HepG2 (cell line): ENCODE data around the gene PALM3. TPM values are rescaled to one million over a fixed set of nuclear protein-coding genes. Genes with fewer than 3 reads are reported as not detected.

Experiments
- ATF6 ChIP-seq: sonication (generic); formaldehyde crosslinking; conservative IDR thresholded peaks from 2 replicates; pipeline ENCODE4 v1.4.0; 2020; ENCODE audit warnings: missing genetic modification reagents
- CERS6 ChIP-seq: sonication (generic); formaldehyde crosslinking; IDR thresholded peaks from 2 replicates; pipeline ENCODE4 v1.5.0; 2020; ENCODE audit warnings: missing genetic modification reagents
- HDAC1 ChIP-seq: sonication (generic); formaldehyde crosslinking; IDR thresholded peaks from 2 replicates; pipeline ENCODE4 v1.5.1; 2020; ENCODE audit warnings: mild to moderate bottlenecking, missing genetic modification reagents
- KLF12 ChIP-seq: sonication (generic); formaldehyde crosslinking; IDR thresholded peaks from 2 replicates; pipeline ENCODE4 v1.4.0; 2020; ENCODE audit warnings: missing genetic modification reagents, borderline replicate concordance
- NFKB2 ChIP-seq: sonication (generic); formaldehyde crosslinking; IDR thresholded peaks from 2 replicates; pipeline ENCODE4 v1.4.0; 2020; ENCODE audit warnings: missing genetic modification reagents, borderline replicate concordance
- NR2F6 ChIP-seq, 2 experiments: IDR thresholded peaks; 2 replicates each; pipeline ENCODE4 v1.6.1; 2016; ENCODE audit warnings: antibody characterized with exemption in 1 of 2, mild to moderate bottlenecking in 1 of 2
- POLR2AphosphoS5 ChIP-seq: IDR thresholded peaks from 2 replicates; pipeline ENCODE4 v1.6.1; 2012; ENCODE audit warnings: low read depth, low read length
- RERE ChIP-seq: IDR thresholded peaks from 2 replicates; pipeline ENCODE4 v1.6.1; 2016; ENCODE audit warnings: low read depth, missing genetic modification reagents, missing compliant biosample characterization
- RXRA ChIP-seq: sonication (generic); formaldehyde crosslinking; IDR thresholded peaks from 2 replicates; pipeline ENCODE4 v1.5.1; 2020; ENCODE audit warnings: missing genetic modification reagents
- TFDP1 ChIP-seq: IDR thresholded peaks from 2 replicates; pipeline ENCODE4 v1.6.1; 2016; ENCODE audit warnings: missing compliant biosample characterization, missing genetic modification reagents, borderline replicate concordance
- ZFP36L1 ChIP-seq: sonication (generic); formaldehyde crosslinking; IDR thresholded peaks from 2 replicates; pipeline ENCODE4 v1.8.0; 2022; ENCODE audit warnings: mild to moderate bottlenecking, missing genetic modification reagents, moderate library complexity
- ZFP91 ChIP-seq: sonication (generic); formaldehyde crosslinking; IDR thresholded peaks from 2 replicates; pipeline ENCODE4 v1.9.0; 2022; ENCODE audit warnings: missing genetic modification reagents, mild to moderate bottlenecking, borderline replicate concordance
- ZNF281 ChIP-seq: sonication (generic); formaldehyde crosslinking; IDR thresholded peaks from 2 replicates; pipeline ENCODE4 v1.4.0; 2020; ENCODE audit warnings: missing genetic modification reagents, borderline replicate concordance
- polyA plus RNA-seq, 8 experiments: library from polyadenylated mRNA; depleted of rRNA in 3 of 8; stranded (reverse) in 7 of 8; unstranded in 1 of 8; fragments of >200 nt; fragmentation: Illumina TruSeq in 4 of 8; extraction: Trizol in 4 of 8; gene quantifications; 2 replicates each; pipeline versions ENCODE4 v1.2.1 to v1.2.3, GENCODE V29; 2011 to 2016; ENCODE audit warnings: low read depth in 4 of 8, missing spikeins in 1 of 8, mixed read lengths in 1 of 8; ENCODE audit not compliant: insufficient read depth in 1 of 8
- total RNA-seq, 5 experiments: library from RNA; depleted of rRNA; stranded (reverse); fragments of >200 nt; fragmentation: Illumina TruSeq; extraction: Trizol; gene quantifications; 2 replicates each; pipeline ENCODE4 v1.2.3, GENCODE V29; 2016; ENCODE audit warnings: low read depth in 1 of 5

PALM3 gene
- total and polyA plus RNA-seq, 2 of the 13 experiments (the other 11 are each of a cell fraction or from before 2014, with no cell fraction given) = 0.79 to 2.4 TPM

- no peak for TF ChIP-seq RERE (CRISPR knock-in tag)
- TF ChIP-seq TFDP1 (CRISPR knock-in tag) = peak; percentile 17; the same call in 1 of the 2 replicates
- no peak for TF ChIP-seq ATF6 (CRISPR knock-in tag)
- no peak for TF ChIP-seq ZFP36L1 (CRISPR knock-in tag)
- TF ChIP-seq HDAC1 = peak; percentile 27; the same call in 1 of the 2 replicates
- no peak for TF ChIP-seq CERS6 (CRISPR knock-in tag)
- peak; percentile 29; the same call in 1 of the 2 replicates for TF ChIP-seq RXRA (CRISPR knock-in tag)
- TF ChIP-seq NFKB2 (CRISPR knock-in tag) = peak; percentile 48; the same call in 1 of the 2 replicates
- TF ChIP-seq ZNF281 (CRISPR knock-in tag) = no peak
- TF ChIP-seq KLF12 = peak; percentile 72; the same call in 1 of the 2 replicates
- no peak for TF ChIP-seq NR2F6 (IDR thresholded peaks at IDR 0.05)
- TF ChIP-seq NR2F6 (CRISPR knock-in tag; IDR thresholded peaks at IDR 0.05) = 0 out of 2 replicates have a peak, but pooled peaks have one; percentile 9
- peak; percentile 21; the same call in 1 of the 2 replicates for TF ChIP-seq ZFP91 (CRISPR knock-in tag)
- TF ChIP-seq POLR2AphosphoS5 = no peak; the same call in 1 of the 2 replicates
These were observed 23.6 kb upstream of the PALM3 start, which contains the start of gene C19orf67 (continued) for GRCh38 chr19:14085309-14085995.
